Measurements from ENCODE around the gene CAPZA2. TPM values are rescaled to one million over a fixed set of nuclear protein-coding genes. Genes with fewer than 3 reads are reported as not detected.

The CAPZA2 gene
- total RNA-seq, 1 experiment from 2014 or later, result 153 TPM

GRCh38 chr7:116862234-116862950, at the start of gene CAPZA2 (continued):
- TF ChIP-seq PRDM15 (CRISPR knock-in tag; IDR thresholded peaks at IDR 0.05) (no peak), JUN (CRISPR knock-in tag; IDR thresholded peaks at IDR 0.05) (peak; percentile 70; the same call in 1 of the 2 replicates), STAT6 (CRISPR knock-in tag; conservative IDR thresholded peaks at IDR 0.05; ENCODE audit: low read depth) (no peak), ZNF671 (CRISPR knock-in tag; IDR thresholded peaks at IDR 0.05) (no peak), TEAD1 (CRISPR knock-in tag; IDR thresholded peaks at IDR 0.05) (peak; percentile 75; the same call in 1 of the 2 replicates), FOXP1 (CRISPR knock-in tag; IDR thresholded peaks at IDR 0.05; ENCODE audit: borderline replicate concordance) (0 out of 2 replicates have a peak, but pooled peaks have one; percentile 36), GTF2I (CRISPR knock-in tag; conservative IDR thresholded peaks at IDR 0.05) (no peak), ZNF532 (CRISPR knock-in tag; IDR thresholded peaks at IDR 0.05; ENCODE audit: borderline replicate concordance) (no peak), TP53 (CRISPR knock-in tag; IDR thresholded peaks at IDR 0.05) (no peak), PRRX2 (CRISPR knock-in tag; IDR thresholded peaks at IDR 0.05) (no peak), RORB (CRISPR knock-in tag; IDR thresholded peaks at IDR 0.05) (no peak), CREM (CRISPR knock-in tag; IDR thresholded peaks at IDR 0.05) (0 out of 2 replicates have a peak, but pooled peaks have one; percentile 18), PREB (CRISPR knock-in tag; IDR thresholded peaks at IDR 0.05; ENCODE audit: borderline replicate concordance) (no peak), ETV6 (CRISPR knock-in tag; IDR thresholded peaks at IDR 0.05) (no peak)

GRCh38 chr7:116812860-116813259, 49.5 kb upstream of the CAPZA2 start:
- H3K36me3 Mint-ChIP-seq, result no peaks in the 10 kb centered on the region
- ATAC-seq, result no peak
- no peaks in the 10 kb centered on the region for H3K9me3 Mint-ChIP-seq
- DNase-seq (ENCODE audit: low spot score), result no peak
- no peak overlapping the region for H3K4me3 Mint-ChIP-seq
- no peak overlapping the region for H3K27ac Mint-ChIP-seq
- POLR2A ChIA-PET, result no interaction called here
- CTCF ChIA-PET, result interaction anchor here (0.7 kb wide), 1 partner anchor 82 kb away, joined by 4 read pairs; no protein-coding TSS in a partner anchor
- H3K4me1 Mint-ChIP-seq, result peaks cover 34% of the 10 kb centered on the region
- no peaks in the 10 kb centered on the region for H3K27me3 Mint-ChIP-seq (ENCODE audit: low read depth)
- TF ChIP-seq ZNF138 (CRISPR knock-in tag; conservative IDR thresholded peaks at IDR 0.05) (no peak), USF2 (CRISPR knock-in tag; IDR thresholded peaks at IDR 0.05) (no peak), GABPB1 (CRISPR knock-in tag; IDR thresholded peaks at IDR 0.05) (no peak), ARID4B (CRISPR knock-in tag; IDR thresholded peaks at IDR 0.05; ENCODE audit: borderline replicate concordance) (no peak)

All from WTC11 (cell line).